K562 (cell line): ENCODE results near the gene ARHGAP26. TPM values are rescaled to one million over a fixed set of nuclear protein-coding genes. Genes with fewer than 3 reads are reported as not detected.
A peak's percentile ranks its signal among the peaks of the same experiment; 100 is the strongest.

Source experiments
- ATAC-seq: fragments of 200-7000 bp; cut with Tn5 transposase; 3 replicates; pipeline ENCODE4 v1.9.1; 2020; ENCODE audit warnings: moderate library complexity
- BruUV-seq: library from RNA; stranded (reverse); fragments of 400-500 nt; replicated peaks from 2 replicates; lab custom pipeline; 2021; lab: Mats Ljungman, UMichigan
- CTCF ChIA-PET: fragments of 300-600 bp; formaldehyde crosslinking; extraction: SDS; loops from one replicate; lab custom pipeline; 2021; ENCODE audit warnings: low intra/inter-chr PET ratio; lab: Yijun Ruan, JAX
- POLR2A ChIA-PET: fragments of 300-600, 350-650 bp; sonication (Branson Sonifier 250); formaldehyde crosslinking; extraction: SDS; loops from one replicate; lab custom pipeline; 2021; ENCODE audit warnings: antibody characterized with exemption, inconsistent platforms; lab: Yijun Ruan, JAX
- DNase-seq, 4 experiments: peaks; one replicate each; pipeline versions ENCODE4 v3.0.0 to v3.0.0-alpha.2; 2011 to 2018; ENCODE audit warnings: low spot score in 3 of 4, mixed read lengths in 3 of 4; ENCODE audit errors: extremely low read depth in 1 of 4
- FAIRE-seq: peaks from 2 replicates; lab custom pipeline; 2011; peaks lifted over from hg19 to GRCh38; lab: Jason Lieb, UNC
- H2AFZ ChIP-seq: 2 replicates; pipeline ENCODE4 v1.6.0; 2011; ENCODE audit warnings: low read depth, low read length, control low read depth, inconsistent platforms
- H3K27ac ChIP-seq: fragments of 200-600 bp; 3 replicates; pipeline ENCODE4 v1.8.0; 2011; ENCODE audit warnings: low read depth, mild to moderate bottlenecking, control low read depth, inconsistent platforms, low read length, moderate library complexity, mixed read lengths; ENCODE audit errors: extremely low read depth
- H3K27me3 ChIP-seq, 2 experiments: fragments of 300-600 bp in 1 of 2; 2 replicates in 1 of 2; 3 replicates in 1 of 2; pipeline versions ENCODE4 v1.6.0 to v1.8.0; 2011; ENCODE audit warnings: inconsistent platforms in 2 of 2, low read length in 2 of 2, mild to moderate bottlenecking in 1 of 2, mixed read lengths in 1 of 2, moderate library complexity in 1 of 2; ENCODE audit not compliant: control insufficient read depth in 2 of 2, insufficient read depth in 2 of 2
- H3K36me3 ChIP-seq: fragments of 300-600 bp; 3 replicates; pipeline ENCODE4 v1.8.0; 2011; ENCODE audit warnings: mild to moderate bottlenecking, low read length, inconsistent platforms; ENCODE audit not compliant: control insufficient read depth, insufficient read depth
- H3K4me1 ChIP-seq, 2 experiments: fragments of 200-600 bp in 1 of 2; replicated peaks in 1 of 2; 2 replicates in 1 of 2; 3 replicates in 1 of 2; pipeline versions ENCODE4 v1.5.1 to v1.8.0; 2011; ENCODE audit warnings: inconsistent platforms in 2 of 2, low read length in 2 of 2, mild to moderate bottlenecking in 1 of 2, mixed read lengths in 1 of 2, moderate library complexity in 1 of 2; ENCODE audit not compliant: control insufficient read depth in 2 of 2, insufficient read depth in 2 of 2
- H3K4me2 ChIP-seq: 2 replicates; pipeline ENCODE4 v1.6.1; 2011; ENCODE audit warnings: low read length, control low read depth, inconsistent platforms, mixed read lengths; ENCODE audit not compliant: insufficient read depth
- H3K4me3 ChIP-seq: fragments of 200-600 bp; sonication (generic), shearing (Covaris generic); 2 replicates; pipeline ENCODE4 v1.5.1; 2016; ENCODE audit warnings: control low read depth, inconsistent platforms
- H3K79me2 ChIP-seq: fragments of 200-600 bp; 3 replicates; pipeline ENCODE4 v1.8.0; 2011; ENCODE audit warnings: low read length, inconsistent platforms; ENCODE audit not compliant: control insufficient read depth, insufficient read depth
- H3K9ac ChIP-seq, 2 experiments: 2 replicates each; pipeline versions ENCODE4 v1.6.0 to v1.6.1; 2011; ENCODE audit warnings: low read depth in 2 of 2, low read length in 2 of 2, control low read depth in 1 of 2, inconsistent platforms in 1 of 2, mild to moderate bottlenecking in 1 of 2, mixed read lengths in 1 of 2; ENCODE audit not compliant: insufficient read depth in 1 of 2
- H3K9me1 ChIP-seq: one replicate; pipeline ENCODE4 v1.6.0; 2011; ENCODE audit warnings: inconsistent platforms, mild to moderate bottlenecking, low read length, moderate library complexity; ENCODE audit not compliant: control insufficient read depth, insufficient read depth
- H3K9me3 ChIP-seq: replicated peaks from 2 replicates; pipeline ENCODE4 v1.5.1; 2011; ENCODE audit warnings: low read depth, low read length, inconsistent platforms; ENCODE audit not compliant: control insufficient read depth, insufficient read depth
- H4K20me1 ChIP-seq: replicated peaks from 2 replicates; pipeline ENCODE4 v1.6.1; 2011; ENCODE audit warnings: low read length, inconsistent platforms, mixed read lengths; ENCODE audit not compliant: control insufficient read depth, insufficient read depth
- FOSL1 ChIP-seq: fragments of 200-800 bp; sonication (Bioruptor generic); conservative IDR thresholded peaks from 2 replicates; pipeline ENCODE4 v1.6.1; 2016; ENCODE audit warnings: missing genetic modification characterization, missing compliant biosample characterization
- TEAD4 ChIP-seq, 2 experiments: sonication (generic) in 1 of 2; formaldehyde crosslinking in 1 of 2; IDR thresholded peaks; 2 replicates each; pipeline versions ENCODE4 v1.6.1 to v1.8.0; 2012 to 2022; ENCODE audit warnings: borderline replicate concordance in 1 of 2, inconsistent platforms in 1 of 2, low read length in 1 of 2, mild to moderate bottlenecking in 1 of 2, missing genetic modification reagents in 1 of 2
- WGBS: fragments of 100-300 bp; shearing (Covaris generic); methylation state at CpG from one replicate; pipeline ENCODE4 v1.1.6; 2016; ENCODE audit warnings: low coverage, mixed read lengths; ENCODE audit not compliant: insufficient coverage; ENCODE audit errors: missing lambda C conversion rate; 5-methylcytosine and 5-hydroxymethylcytosine counted together
- in situ Hi-C: fragments of 300-500 bp; cut with MboI; formaldehyde crosslinking; loops from 4 replicates; pipeline ENCODE4 v1.15.0; 2018; ENCODE audit warnings: inconsistent platforms, mixed read lengths
- intact Hi-C: fragments of 100-400 bp; cut with micrococcal nuclease; formaldehyde crosslinking; loops from 2 replicates; pipeline ENCODE4 v1.14.2; 2022
- polyA plus RNA-seq, 8 experiments: library from polyadenylated mRNA; depleted of rRNA in 4 of 8; stranded (reverse) in 5 of 8; unstranded in 3 of 8; fragments of >200 nt; fragmentation: Nextera tagmentation in 2 of 8; fragmentation: Illumina TruSeq in 1 of 8; extraction: Ambion mirVana in 2 of 8; extraction: Trizol in 1 of 8; gene quantifications; 2 replicates each; pipeline versions ENCODE4 v1.2.1 to v1.2.3, GENCODE V29; 2011 to 2014; ENCODE audit warnings: inconsistent platforms in 1 of 8, missing spikeins in 1 of 8
- total RNA-seq, 7 experiments: library from RNA; depleted of rRNA in 6 of 7; stranded (reverse); fragments of >200 nt in 6 of 7; fragmentation: Illumina TruSeq in 2 of 7; extraction: Trizol in 2 of 7; gene quantifications; 2 replicates each; pipeline versions ENCODE4 v1.2.1 to v1.2.3, GENCODE V29; 2011 to 2021; ENCODE audit warnings: low replicate concordance in 1 of 7

ARHGAP26 gene
- total and polyA plus RNA-seq, 9 of the 15 experiments (the other 6 are each of a cell fraction or from before 2014, with no cell fraction given) = 0.13 to 1.1 (median 0.55) TPM

- ChIA-PET POLR2A (interaction anchor here (0.6 kb wide), 1 partner anchor 50 kb away, joined by 4 read pairs; no protein-coding TSS in a partner anchor), CTCF (no interaction called here)
- peak; percentile 54; the same call in 1 of the 2 replicates for TF ChIP-seq FOSL1 (tag)
- TF ChIP-seq TEAD4 (IDR thresholded peaks at IDR 0.05; ENCODE audit: low read length) = no peak
- TF ChIP-seq TEAD4 (CRISPR knock-in tag; IDR thresholded peaks at IDR 0.05; ENCODE audit: borderline replicate concordance) = no peak
- Histone ChIP-seq H3K36me3 (no peaks in the 10 kb centered on the region), H3K4me3 (no peak overlapping the region), H3K9ac (no peak overlapping the region), H3K27me3 (peaks cover 7 to 33% of the 10 kb centered on the region in 2 experiments; a peak in 4 of 5 replicates), H3K27ac (no peak overlapping the region), H3K79me2 (no peaks in the 10 kb centered on the region), H4K20me1 (no peaks in the 10 kb centered on the region), H2AFZ (no peak overlapping the region), H3K9me3 (no peaks in the 10 kb centered on the region), H3K9me1 (no peaks in the 10 kb centered on the region), H3K4me2 (no peak overlapping the region), H3K4me1 (no peaks in the 10 kb centered on the region)
- no TSS peak for BruUV-seq
- WGBS = 2% methylated on average over 9 of the region's 9 CpGs
- ATAC-seq (no peak), FAIRE-seq (no peak), DNase-seq (no peak)
- in situ Hi-C loops = loop anchor here (5.0 kb wide), 1 partner anchor 148 kb away; no protein-coding TSS in a partner anchor
- intact Hi-C loops = no loop called here
Measured at GRCh38 chr5:142870532-142871362, 100.6 kb downstream of the ARHGAP26 start.
